GM19324 (cell line): ENCODE data around the gene MRAS.

ENCODE experiments used
- ATAC-seq: cut with Tn5 transposase; IDR thresholded peaks from one replicate; pipeline ENCODE4 v1.9.1; 2021; ENCODE audit warnings: mild to moderate bottlenecking, moderate library complexity; ENCODE audit not compliant: unreplicated experiment, low FRiP score

MRAS gene

GRCh38 chr3:138384531-138384930 is 36.2 kb downstream of the MRAS start:
- no peak for ATAC-seq

- no peak for ATAC-seq
These were observed 36.6 kb downstream of the MRAS start for GRCh38 chr3:138384976-138385375.

DNA sequence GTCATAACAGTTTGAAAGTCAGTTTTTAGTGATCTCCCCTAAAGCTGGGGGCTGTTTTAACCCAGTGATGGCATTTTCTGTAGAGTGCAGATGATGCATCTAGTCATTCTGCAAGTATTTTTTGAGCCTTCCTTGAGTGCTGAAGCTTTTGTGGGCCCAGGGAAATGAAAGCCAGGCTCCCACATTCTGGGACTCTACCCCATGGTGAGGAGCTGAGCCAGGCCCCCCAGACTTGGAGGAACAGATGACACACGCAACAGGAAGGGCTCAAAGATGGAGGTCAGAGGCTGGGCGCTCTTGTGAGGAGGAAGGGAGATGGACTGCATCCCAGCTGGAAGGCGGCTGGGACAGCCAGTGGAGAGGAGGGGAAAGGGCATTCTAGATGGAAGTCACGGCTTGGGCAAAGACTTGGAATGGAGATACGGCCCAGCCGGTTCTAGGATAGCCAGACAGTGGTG is 40.8 kb downstream of the MRAS start:
- no peak for ATAC-seq

GRCh38 chr3:138389841-138390581 is 41.6 kb downstream of the MRAS start:
- ATAC-seq: no peak

- no peak for ATAC-seq
These were observed 42.2 kb downstream of the MRAS start for GRCh38 chr3:138390582-138390932.

DNA sequence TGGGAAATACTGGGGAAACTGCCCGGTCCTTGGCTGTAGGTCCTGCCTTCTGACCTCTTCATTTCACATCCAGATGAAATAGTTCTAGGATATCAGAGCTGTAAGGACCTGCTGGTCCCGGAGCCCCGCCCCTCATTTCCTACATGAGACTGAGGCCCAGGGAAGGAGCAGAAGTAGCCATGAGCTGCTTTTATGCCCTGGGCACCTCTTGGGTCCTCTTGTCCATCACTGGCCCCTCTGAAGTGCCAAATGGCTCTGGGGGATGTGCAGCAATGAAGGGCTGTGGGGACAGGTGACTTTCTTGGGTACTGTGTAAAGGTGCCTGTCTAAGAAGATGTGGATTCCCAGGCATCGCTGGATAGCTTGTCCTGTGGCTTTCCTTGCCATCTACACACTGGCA is 45.8 kb downstream of the MRAS start:
- no peak for ATAC-seq

- ATAC-seq: no peak
These were observed 46.3 kb downstream of the MRAS start for GRCh38 chr3:138394686-138395085.

- no peak for ATAC-seq
These were observed 47.7 kb downstream of the MRAS start for GRCh38 chr3:138395865-138396751.

DNA sequence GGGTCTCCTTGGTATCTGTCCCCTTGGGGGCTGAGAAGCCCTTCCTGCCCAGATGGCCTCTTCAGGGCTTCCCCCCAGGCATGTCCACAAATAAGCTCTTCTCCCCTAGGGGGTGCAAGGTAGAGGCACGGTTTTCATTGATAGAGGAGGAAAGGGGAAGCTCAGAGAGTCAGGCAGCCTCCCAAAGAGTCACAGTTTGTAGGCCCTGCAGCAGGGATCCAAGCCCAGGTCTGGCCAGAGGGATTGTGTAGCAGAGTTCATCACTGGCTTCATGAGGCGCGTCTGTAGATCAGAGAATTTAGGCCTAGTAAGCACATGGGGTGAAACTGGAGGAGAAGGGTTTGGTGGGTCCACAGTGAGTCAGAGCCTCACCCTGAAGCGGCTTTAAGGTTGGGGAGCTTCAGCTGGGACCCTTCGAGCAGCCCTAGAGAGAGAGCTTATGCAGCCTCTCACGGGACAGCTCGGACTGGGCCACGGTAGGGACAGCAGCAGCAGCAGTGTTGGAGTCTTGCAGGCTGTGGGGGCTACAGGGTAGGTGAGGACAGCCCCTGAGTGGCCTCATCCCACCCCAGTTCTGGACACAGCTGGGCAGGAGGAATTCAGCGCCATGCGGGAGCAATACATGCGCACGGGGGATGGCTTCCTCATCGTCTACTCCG is 48.5 kb downstream of the MRAS start:
- no peak for ATAC-seq

- no peak for ATAC-seq
These were observed 49.6 kb downstream of the MRAS start for GRCh38 chr3:138397983-138398382.

GRCh38 chr3:138398791-138399575 is 50.6 kb downstream of the MRAS start:
- ATAC-seq: no peak

DNA sequence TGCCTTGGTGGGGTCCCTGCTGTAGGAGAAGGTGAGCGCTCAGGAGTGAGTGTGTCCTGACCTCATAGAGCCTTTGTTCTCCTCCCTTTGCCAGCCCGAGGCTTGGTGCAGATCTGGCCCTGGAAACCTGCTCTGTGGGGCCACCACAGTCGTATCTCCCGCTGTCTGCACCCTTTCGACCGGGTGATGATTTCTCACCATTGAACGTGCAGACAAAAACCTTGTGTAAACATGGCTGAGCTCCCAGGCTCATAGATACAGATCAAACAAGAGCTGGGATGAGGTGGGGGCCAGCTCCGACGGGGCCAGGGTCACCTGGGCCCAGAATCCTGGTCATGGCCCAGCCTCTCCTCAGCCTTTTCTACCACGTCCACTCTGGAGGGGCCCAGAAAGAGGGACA is 51.4 kb downstream of the MRAS start:
- no peak for ATAC-seq

DNA sequence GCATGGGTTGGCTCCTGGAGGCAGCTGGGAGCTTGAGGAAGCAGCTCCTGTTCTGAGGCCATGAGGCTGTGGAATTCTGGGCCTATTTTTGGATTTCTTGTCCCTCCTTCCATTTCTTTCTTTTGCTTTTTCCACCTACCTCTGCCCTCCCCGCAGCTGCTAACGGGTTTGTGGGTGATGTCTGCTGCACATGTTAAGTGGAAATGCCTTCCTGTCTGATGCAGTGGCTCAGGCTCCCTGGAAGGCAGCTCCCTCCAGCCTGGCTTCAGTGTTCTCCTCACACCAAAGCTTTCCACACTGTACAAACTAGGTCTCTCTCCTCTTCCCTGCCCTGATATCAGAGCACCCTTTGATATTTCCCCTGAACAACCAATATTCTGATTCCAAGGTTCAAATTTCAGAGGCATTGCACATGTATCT is 52.3 kb downstream of the MRAS start:
- ATAC-seq: no peak

GRCh38 chr3:138401834-138402233 is 53.5 kb downstream of the MRAS start:
- no peak for ATAC-seq

DNA sequence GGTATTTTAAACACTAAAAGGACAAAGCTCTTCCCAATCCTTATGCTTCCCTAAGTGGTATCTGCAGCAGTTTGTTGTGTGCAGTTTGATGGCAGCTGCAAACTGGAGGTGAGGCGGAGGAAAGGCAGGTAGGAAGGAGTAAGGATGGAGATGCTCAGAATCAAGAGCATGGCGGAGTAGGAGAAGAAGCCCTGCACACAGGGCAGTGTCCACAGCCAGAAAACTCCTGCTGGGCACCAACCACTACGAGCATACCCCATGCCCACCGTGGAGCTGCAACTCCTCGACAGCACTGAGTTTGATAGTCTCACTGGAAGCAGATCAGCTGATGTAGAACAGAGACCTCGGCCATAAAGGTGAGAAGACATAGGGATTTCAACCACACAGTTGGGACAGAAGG is 55.7 kb downstream of the MRAS start:
- ATAC-seq: no peak

DNA sequence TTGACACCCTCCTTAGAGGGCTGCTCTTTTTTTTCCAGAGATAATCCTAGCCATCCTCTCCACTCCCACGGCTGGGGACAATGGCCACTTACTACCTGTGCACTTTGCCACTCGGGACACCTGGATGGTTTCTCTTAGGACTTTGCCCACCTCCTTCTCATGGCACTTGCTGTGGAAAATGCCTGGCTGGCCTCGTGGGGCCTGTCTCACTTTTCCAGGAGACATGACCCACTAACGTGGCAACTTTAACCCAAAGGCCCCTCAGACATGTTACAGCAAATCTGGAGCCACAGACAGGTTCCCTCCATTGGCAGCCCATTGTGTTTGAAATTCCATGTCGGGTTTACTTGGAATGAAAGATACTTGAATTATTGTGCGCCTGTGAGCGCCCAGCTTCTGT is 56.6 kb downstream of the MRAS start:
- ATAC-seq: no peak

DNA sequence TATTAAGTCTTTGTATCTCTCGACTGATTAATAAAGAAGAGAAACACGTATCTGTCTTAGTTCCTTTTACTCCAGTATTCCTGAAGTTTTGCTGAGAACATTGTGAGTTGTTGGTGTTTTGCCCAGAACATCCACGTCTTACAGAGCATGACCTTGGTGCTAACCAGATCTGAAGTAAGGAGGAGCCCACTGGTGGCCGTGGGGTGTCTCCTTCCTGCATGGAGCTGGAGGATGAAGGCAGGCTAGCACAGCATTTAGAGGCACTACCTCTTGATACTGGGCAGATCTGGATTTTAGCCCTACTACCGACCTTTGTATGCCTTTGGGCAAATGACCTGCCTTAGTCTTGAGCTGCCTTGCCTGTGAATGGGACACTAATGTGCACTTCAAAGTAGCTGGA is 57.1 kb downstream of the MRAS start:
- no peak for ATAC-seq

DNA sequence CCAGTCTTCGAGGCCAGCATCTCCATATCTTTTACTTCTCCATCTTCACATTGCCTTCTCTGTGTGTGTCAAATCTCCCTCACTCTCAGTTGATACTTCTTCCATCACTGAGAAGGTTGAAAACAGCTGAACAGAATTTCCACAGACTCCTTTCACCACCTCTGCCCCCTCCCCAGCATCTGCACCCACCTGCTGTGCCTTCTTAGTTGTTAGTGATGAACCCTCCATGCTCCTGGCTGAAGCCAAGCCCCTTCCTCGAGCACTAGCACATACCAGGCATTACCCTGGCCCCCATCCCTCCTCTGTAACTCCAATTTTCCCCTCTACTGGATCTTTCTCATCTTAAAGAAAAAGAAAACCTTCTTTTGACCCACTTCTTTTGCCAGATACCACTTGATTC is 58.2 kb downstream of the MRAS start:
- no peak for ATAC-seq

GRCh38 chr3:138407236-138407907 is 59.0 kb downstream of the MRAS start:
- ATAC-seq: no peak
